Right renal cortex interstitium (tissue), 3 donors: ENCODE measurements around the gene WNT7A. TPM values are rescaled to one million over a fixed set of nuclear protein-coding genes. Genes with fewer than 3 reads are reported as not detected.
"Not testable (repeated sequence)": the region's sequence is repeated elsewhere in the genome, so short reads cannot be mapped to it uniquely, and the experiment has no call there.

Experiments
- DNase-seq, 3 donors: peaks; one replicate each; pipeline ENCODE4 v3.0.0-alpha.2; 2013; ENCODE audit warnings: low read depth in 3 of 3, low spot score in 2 of 3
- polyA plus RNA-seq, 3 donors: library from polyadenylated mRNA; unstranded; fragments of 120-200 nt; gene quantifications; one replicate each; pipeline ENCODE4 v1.2.1, GENCODE V29; 2013; ENCODE audit not compliant: insufficient read length in 3 of 3

The WNT7A gene
- polyA plus RNA-seq, 3 donors, result 0.04 TPM; not detected in 2

DNA sequence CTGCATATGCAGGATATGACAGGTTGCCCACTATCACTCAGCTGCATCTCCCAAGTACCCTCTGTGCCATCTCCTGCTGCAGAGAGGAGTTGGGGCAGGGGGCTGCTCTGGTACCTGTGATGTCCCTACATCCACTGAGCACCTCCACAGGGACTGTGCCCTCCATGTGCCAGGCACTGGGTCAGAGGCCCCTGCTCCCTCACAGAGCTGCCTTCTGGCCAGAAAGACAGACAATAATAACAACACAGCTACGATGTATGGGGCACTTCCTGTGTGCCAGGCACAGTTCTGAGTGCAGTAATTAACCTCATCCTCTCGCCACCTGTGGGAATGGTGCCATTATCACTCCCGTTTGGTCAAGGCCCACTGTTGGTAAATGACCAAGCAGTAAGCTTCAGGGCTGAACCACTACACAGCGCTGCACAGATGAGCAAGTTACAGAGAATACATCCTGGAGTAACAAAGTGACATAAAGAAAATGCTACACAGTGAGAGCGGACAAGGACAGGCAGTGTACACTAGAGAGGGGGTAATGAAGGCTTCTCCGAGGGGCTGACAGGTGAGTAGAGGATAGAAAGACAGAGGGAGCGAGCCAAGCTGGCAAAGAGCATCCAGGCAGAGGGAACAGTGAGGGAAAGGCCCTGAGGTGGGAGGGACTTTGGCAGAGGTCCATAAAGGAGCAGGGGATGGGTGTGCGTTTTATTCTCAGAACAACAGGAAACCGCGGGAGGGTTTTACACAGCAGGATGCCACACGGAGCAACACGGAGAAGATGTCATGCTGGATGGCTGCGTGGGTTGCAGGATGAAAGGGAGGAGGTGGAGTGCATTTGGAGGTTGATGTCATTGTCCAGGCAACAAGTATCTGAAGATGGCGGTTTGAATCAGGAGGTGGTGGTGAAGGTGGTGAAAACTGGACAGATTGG, 13.6 kb downstream of the WNT7A start:
- DNase-seq, result no peak

GRCh38 chr3:13865581-13865980, 14.3 kb downstream of the WNT7A start:
- DNase-seq, result no peak

- no peak for DNase-seq
Measured at GRCh38 chr3:13865106-13865505, 14.8 kb downstream of the WNT7A start.

DNA sequence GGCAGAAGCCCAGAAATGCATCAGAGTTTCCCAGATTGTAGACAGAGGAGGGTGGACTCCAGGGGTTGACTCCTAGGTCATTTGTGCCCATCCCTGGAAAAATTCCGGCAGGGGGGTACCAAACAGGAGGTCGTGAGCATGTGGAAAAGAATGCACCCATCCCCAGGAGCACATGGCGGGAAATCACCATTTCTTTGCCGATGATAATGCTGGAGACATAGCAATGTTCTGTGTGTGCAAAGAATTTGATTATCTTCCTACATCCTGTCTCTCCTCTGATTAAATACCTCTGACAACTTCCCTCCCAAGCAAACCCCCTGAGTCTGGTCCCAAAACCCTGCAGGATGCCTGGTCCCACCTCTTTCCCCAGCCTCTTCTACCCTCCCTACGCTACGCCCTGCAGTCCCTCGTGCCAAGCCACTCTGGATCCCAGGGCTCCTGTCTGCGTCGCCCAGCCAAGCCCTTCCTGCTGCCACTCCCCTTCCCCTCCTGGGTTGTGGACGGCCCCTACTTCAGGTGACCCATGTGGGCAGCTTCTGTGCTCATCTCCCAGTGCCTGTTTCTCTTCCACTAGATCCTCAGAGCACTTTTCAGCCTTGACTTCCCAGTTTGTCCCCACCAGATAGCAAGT, 15.8 kb downstream of the WNT7A start:
- no peak for DNase-seq

- DNase-seq, result no peak
Measured at GRCh38 chr3:13863382-13863952, 16.4 kb downstream of the WNT7A start.

GRCh38 chr3:13861461-13861860, 18.4 kb downstream of the WNT7A start:
- no peak for DNase-seq

DNA sequence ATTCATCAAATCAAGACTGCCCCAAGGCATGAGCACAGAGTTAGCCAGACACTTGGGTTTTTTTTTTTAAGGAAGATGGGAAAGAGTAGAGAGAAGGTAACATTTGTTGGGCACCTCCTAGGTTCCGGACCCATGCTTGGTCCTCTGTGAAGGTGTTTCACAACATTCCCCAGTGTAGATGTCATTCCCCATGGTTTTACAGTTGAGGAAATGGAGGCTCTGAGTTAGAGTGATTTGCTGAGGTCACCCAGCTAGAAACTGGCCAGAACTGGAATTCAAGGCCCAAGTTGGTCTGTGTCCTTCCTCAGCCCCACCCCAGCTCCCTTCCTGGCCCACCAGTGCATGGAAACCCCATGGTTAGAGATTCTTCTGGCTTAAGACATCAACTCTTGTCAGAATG, 19.9 kb downstream of the WNT7A start:
- DNase-seq, result no peak

DNA sequence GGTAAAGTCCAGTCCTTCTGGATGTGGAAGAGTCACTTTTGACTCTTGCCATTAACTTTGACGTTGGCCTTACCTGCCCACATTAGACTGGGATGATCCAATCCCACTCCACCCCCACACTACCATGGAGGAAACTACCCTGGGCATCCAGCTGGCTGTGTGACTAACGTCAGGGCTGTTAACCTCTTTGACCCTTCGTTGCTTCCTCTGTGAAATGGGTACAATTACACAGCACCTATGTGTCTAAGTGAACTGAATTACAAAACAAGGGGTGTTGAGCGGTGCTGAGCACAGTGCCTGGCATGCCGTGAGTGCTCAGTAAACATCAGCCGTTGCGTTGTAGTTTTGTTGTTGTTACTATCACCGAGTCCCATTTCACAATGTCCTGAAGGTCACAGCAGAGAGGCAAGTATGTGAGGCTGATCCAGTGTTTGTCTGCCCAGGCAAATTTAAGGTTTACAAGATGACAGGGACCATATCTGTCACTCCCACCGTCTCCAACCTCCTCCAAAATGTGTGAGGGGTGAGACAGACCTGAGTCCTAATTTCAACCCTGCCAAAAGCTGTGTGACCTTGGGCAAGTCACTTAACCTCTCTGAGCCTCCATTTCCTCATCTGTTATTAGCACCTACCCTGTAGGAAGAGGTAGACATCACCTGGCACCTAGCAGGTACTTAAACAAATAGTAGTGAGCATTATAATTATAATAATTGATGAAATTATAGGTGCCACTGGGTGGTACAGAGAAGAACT, 20.9 kb downstream of the WNT7A start:
- no peak for DNase-seq

- no peak for DNase-seq
Measured at GRCh38 chr3:13857702-13858380, 22.0 kb downstream of the WNT7A start.

GRCh38 chr3:13856628-13857027, 23.2 kb downstream of the WNT7A start:
- not testable (repeated sequence) for DNase-seq

DNA sequence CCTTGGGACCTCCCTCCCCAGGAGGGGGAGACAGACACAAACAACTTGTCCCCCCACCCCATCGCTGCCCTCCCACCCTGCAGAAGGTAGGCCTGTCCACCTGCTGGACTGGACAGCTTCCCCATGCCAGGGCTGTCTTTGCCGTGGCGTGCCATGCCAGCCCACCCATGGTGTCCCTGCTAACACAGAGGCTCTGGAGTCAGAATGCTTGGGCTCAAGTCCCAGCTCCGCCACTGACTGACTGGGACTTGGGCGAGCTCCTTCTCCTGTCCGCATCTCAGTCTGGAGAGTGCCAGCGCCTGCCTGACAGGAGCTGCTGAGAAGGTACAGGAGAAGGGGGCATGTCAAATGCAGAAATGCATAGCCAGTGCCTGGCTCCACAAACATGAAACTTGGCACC, 23.9 kb downstream of the WNT7A start:
- DNase-seq, result no peak

DNA sequence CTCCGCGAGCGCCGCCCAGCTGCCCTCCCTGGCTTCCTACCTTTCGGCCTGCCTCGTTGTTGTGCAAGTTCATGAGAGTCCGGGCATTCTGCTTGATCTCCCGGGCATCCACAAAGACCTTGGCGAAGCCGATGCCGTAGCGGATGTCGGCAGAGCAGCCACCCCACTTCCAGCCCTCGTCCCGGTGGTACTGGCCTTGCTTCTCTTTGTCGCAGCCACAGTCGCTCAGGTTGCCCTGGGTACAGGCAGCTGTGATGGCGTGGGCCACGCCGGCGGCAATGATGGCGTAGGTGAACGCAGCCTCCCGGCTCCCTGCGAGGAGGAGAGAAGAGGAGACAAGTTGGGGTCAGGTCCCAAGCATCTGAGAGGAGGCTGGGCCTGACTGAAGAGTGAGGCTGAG, 25.4 kb downstream of the WNT7A start:
- DNase-seq, result no peak

DNA sequence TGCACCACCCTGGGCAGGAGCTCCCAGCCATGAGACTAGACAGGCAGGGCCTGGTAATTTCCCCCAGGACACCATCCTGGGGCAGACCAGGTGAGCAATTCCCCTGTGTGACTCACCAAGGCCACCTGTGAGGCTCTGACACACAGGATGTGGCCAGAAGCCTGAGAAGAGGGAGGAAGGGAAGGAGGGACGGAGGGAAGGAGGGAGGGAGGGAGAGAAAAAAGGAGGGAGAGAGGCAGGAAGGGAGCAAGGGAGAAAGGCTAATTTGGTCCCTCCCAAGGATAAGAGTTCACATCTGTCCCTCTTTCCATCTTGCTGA, 25.9 kb downstream of the WNT7A start:
- DNase-seq, result no peak

GRCh38 chr3:13853256-13853977, 26.5 kb downstream of the WNT7A start:
- DNase-seq, result no peak

GRCh38 chr3:13852638-13853009, 27.2 kb downstream of the WNT7A start:
- no peak for DNase-seq

DNA sequence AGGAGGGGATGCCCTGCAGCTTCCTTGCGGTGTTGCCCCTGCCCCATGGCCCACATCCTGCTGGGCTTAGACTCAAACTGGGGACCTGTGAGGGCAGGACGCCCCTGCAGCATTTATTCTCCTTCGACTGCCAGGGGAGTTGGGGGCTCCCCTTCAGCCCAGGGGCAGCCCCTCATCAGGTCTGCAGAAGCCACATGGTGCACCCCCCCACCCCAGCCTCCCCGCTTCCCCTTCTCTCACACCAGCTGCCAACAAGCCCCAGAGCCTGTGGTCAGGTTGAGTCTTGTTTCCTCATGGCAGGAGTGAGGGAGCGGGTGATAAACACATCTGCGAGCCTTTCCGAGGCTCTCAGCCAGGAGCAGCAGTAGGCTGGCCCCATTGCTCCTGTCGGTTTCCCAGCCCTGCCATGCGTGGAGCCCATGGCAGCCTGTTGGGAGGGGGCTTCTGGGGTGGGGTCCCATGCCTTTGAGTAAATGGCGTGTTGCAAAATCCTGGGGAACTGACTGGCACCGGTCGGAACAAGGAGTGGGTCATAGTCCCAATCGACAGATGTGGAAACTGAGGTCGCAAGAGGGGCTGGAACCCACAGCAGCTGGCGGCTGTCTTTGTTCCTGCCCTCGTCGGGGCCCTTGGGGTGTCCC, 27.8 kb downstream of the WNT7A start:
- DNase-seq, result no peak

GRCh38 chr3:13851091-13851849, 28.6 kb downstream of the WNT7A start:
- DNase-seq, result no peak

- DNase-seq, result no peak
Measured at GRCh38 chr3:13850161-13850945, 29.5 kb downstream of the WNT7A start.
